22Rv1 (cell line): ENCODE measurements around the gene PCCA.

Experiments used
- ZFX ChIP-seq: fragments of 450-650 bp; IDR thresholded peaks from 2 replicates; pipeline ENCODE4 v1.6.1; 2017; ENCODE audit warnings: antibody characterized with exemption, borderline replicate concordance
- TF ChIP-seq, protein P1 (sequence below): fragments of 450-650 bp; IDR thresholded peaks from 2 replicates; pipeline ENCODE4 v1.5.1; 2017; ENCODE audit warnings: mild to moderate bottlenecking

DNA sequence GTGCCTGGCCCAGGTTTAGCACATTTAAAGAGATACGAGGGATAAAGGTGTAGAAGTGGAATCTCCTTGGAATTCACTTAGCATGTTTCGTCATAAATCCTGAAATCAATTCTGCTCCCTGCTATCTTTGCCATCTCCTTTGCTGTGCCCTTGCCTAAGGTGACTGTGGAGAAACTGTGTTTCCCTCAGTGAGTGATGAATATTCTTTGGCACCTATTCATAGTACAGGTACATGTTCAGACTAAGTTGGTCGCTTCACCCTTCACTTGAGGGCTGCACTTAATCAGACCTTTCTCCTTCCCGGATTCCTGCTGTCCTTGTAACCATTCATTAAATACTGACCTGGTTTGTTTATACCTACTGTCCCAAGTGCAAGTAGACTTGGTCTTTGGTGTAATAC is 17.8 kb downstream of the PCCA start:
- TF ChIP-seq, protein P1, sequence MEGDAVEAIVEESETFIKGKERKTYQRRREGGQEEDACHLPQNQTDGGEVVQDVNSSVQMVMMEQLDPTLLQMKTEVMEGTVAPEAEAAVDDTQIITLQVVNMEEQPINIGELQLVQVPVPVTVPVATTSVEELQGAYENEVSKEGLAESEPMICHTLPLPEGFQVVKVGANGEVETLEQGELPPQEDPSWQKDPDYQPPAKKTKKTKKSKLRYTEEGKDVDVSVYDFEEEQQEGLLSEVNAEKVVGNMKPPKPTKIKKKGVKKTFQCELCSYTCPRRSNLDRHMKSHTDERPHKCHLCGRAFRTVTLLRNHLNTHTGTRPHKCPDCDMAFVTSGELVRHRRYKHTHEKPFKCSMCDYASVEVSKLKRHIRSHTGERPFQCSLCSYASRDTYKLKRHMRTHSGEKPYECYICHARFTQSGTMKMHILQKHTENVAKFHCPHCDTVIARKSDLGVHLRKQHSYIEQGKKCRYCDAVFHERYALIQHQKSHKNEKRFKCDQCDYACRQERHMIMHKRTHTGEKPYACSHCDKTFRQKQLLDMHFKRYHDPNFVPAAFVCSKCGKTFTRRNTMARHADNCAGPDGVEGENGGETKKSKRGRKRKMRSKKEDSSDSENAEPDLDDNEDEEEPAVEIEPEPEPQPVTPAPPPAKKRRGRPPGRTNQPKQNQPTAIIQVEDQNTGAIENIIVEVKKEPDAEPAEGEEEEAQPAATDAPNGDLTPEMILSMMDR, result no peak
- TF ChIP-seq ZFX, result no peak
